K562 (cell line): ENCODE results near the gene GALNT7. TPM values are rescaled to one million over a fixed set of nuclear protein-coding genes. Genes with fewer than 3 reads are reported as not detected.
A peak's percentile ranks its signal among the peaks of the same experiment; 100 is the strongest.

Source experiments
- CBX8 ChIP-seq: fragments of 200-600 bp; sonication (generic); IDR thresholded peaks from 2 replicates; pipeline ENCODE4 v1.6.1; 2012; ENCODE audit warnings: borderline replicate concordance, mixed run types, low read depth, mild to moderate bottlenecking, moderate library complexity, mixed read lengths, low read length, control low read depth, inconsistent platforms; ENCODE audit not compliant: poor library complexity, severe bottlenecking; ENCODE audit errors: extremely low read depth
- CCNT2 ChIP-seq: IDR thresholded peaks from 2 replicates; pipeline ENCODE4 v1.6.1; 2011; ENCODE audit warnings: borderline replicate concordance, low read depth, mild to moderate bottlenecking, moderate library complexity, mixed read lengths, low read length; ENCODE audit not compliant: insufficient read length; ENCODE audit errors: extremely low read depth
- CLOCK ChIP-seq: fragments of 250-450 bp; sonication (Bioruptor Pico); IDR thresholded peaks from 2 replicates; pipeline ENCODE4 v1.4.0; 2020; ENCODE audit warnings: mild to moderate bottlenecking, moderate library complexity, borderline replicate concordance
- IRF2 ChIP-seq: sonication (generic); formaldehyde crosslinking; IDR thresholded peaks from 2 replicates; pipeline ENCODE4 v1.8.1; 2022; ENCODE audit warnings: mild to moderate bottlenecking, missing genetic modification reagents
- IRF9 ChIP-seq: fragments of 450-650 bp; IDR thresholded peaks from 2 replicates; pipeline ENCODE4 v1.6.1; 2016; ENCODE audit warnings: missing biosample characterization, missing genetic modification characterization
- KHSRP ChIP-seq: fragments of 450-650 bp; IDR thresholded peaks from 2 replicates; pipeline ENCODE4 v1.6.1; 2017
- KLF6 ChIP-seq: fragments of 250-450 bp; sonication (Bioruptor Pico); IDR thresholded peaks from 2 replicates; pipeline ENCODE4 v1.4.0; 2020; ENCODE audit warnings: mild to moderate bottlenecking, moderate library complexity, borderline replicate concordance
- RBFOX2 ChIP-seq: fragments of 200-400 bp; formaldehyde crosslinking; IDR thresholded peaks from 2 replicates; pipeline ENCODE4 v1.6.1; 2017; ENCODE audit warnings: low read depth, mild to moderate bottlenecking, low read length, moderate library complexity
- SIN3A ChIP-seq, 2 experiments: fragments of 150-350 bp in 1 of 2; IDR thresholded peaks; 2 replicates each; pipeline ENCODE4 v1.6.1; 2011 to 2016; ENCODE audit warnings: borderline replicate concordance in 2 of 2, low read depth in 2 of 2, low read length in 2 of 2, mild to moderate bottlenecking in 2 of 2, moderate library complexity in 2 of 2; ENCODE audit not compliant: control insufficient read depth in 1 of 2
- SMARCC2 ChIP-seq: fragments of 450-650 bp; IDR thresholded peaks from 2 replicates; pipeline ENCODE4 v1.6.1; 2017; ENCODE audit warnings: antibody characterized with exemption, moderate library complexity, mild to moderate bottlenecking, low read depth
- TBL1XR1 ChIP-seq, 2 experiments: IDR thresholded peaks; 2 replicates each; pipeline ENCODE4 v1.6.1; 2012; ENCODE audit warnings: improper control_type of control experiment in 2 of 2, low read length in 2 of 2, mild to moderate bottlenecking in 1 of 2
- ZBTB11 ChIP-seq, 3 experiments: fragments of 200-800 bp in 1 of 3; fragments of 250-450 bp in 1 of 3; fragments of 450-650 bp in 1 of 3; sonication (Bioruptor Pico) in 1 of 3; sonication (Bioruptor generic) in 1 of 3; formaldehyde crosslinking in 1 of 3; IDR thresholded peaks; 2 replicates each; pipeline versions ENCODE4 v1.6.1 to v1.8.0; 2016 to 2022; ENCODE audit warnings: mild to moderate bottlenecking in 2 of 3, missing genetic modification characterization in 2 of 3, missing compliant biosample characterization in 1 of 3, moderate library complexity in 1 of 3
- ZKSCAN3 ChIP-seq: fragments of 250-450 bp; sonication (Bioruptor Pico); IDR thresholded peaks from 2 replicates; pipeline ENCODE4 v1.4.0; 2020
- ZNF551 ChIP-seq: fragments of 250-450 bp; sonication (Bioruptor Pico); IDR thresholded peaks from 2 replicates; pipeline ENCODE4 v1.5.0; 2021; ENCODE audit warnings: mild to moderate bottlenecking, moderate library complexity
- ZNF644 ChIP-seq: fragments of 200-800 bp; sonication (Bioruptor generic); IDR thresholded peaks from 2 replicates; pipeline ENCODE4 v1.6.1; 2016; ENCODE audit warnings: low read depth, missing genetic modification characterization, missing compliant biosample characterization
- ZNF780A ChIP-seq: fragments of 250-450 bp; sonication (Bioruptor Pico); IDR thresholded peaks from 2 replicates; pipeline ENCODE4 v1.5.0; 2021; ENCODE audit warnings: mild to moderate bottlenecking
- ZNF830 ChIP-seq: fragments of 250-450 bp; sonication (Bioruptor Pico); IDR thresholded peaks from 2 replicates; pipeline ENCODE4 v1.5.0; 2021; ENCODE audit warnings: mild to moderate bottlenecking
- polyA plus RNA-seq, 8 experiments: library from polyadenylated mRNA; depleted of rRNA in 4 of 8; stranded (reverse) in 5 of 8; unstranded in 3 of 8; fragments of >200 nt; fragmentation: Nextera tagmentation in 2 of 8; fragmentation: Illumina TruSeq in 1 of 8; extraction: Ambion mirVana in 2 of 8; extraction: Trizol in 1 of 8; gene quantifications; 2 replicates each; pipeline versions ENCODE4 v1.2.1 to v1.2.3, GENCODE V29; 2011 to 2014; ENCODE audit warnings: inconsistent platforms in 1 of 8, missing spikeins in 1 of 8
- total RNA-seq, 7 experiments: library from RNA; depleted of rRNA in 6 of 7; stranded (reverse); fragments of >200 nt in 6 of 7; fragmentation: Illumina TruSeq in 2 of 7; extraction: Trizol in 2 of 7; gene quantifications; 2 replicates each; pipeline versions ENCODE4 v1.2.1 to v1.2.3, GENCODE V29; 2011 to 2021; ENCODE audit warnings: low replicate concordance in 1 of 7
- TF ChIP-seq, protein P1 (sequence below): sonication (generic); formaldehyde crosslinking; IDR thresholded peaks from 2 replicates; pipeline ENCODE4 v1.8.0; 2022; ENCODE audit warnings: mild to moderate bottlenecking, missing genetic modification reagents

GALNT7 gene
- total and polyA plus RNA-seq, 9 of the 15 experiments (the other 6 are each of a cell fraction or from before 2014, with no cell fraction given) = 16.7 to 38.7 (median 31.1) TPM

GRCh38 chr4:173334085-173334890 is 165.7 kb downstream of the GALNT7 start, which contains the start of gene HMGB2 (continued):
- TF ChIP-seq, protein P1, sequence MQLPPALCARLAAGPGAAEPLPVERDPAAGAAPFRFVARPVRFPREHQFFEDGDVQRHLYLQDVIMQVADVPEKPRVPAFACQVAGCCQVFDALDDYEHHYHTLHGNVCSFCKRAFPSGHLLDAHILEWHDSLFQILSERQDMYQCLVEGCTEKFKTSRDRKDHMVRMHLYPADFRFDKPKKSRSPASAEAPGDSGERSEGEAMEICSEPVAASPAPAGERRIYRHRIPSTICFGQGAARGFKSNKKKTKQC = peak; percentile 92
- TF ChIP-seq RBFOX2 (peak; percentile 97), ZBTB11 (CRISPR knock-in tag; IDR thresholded peaks at IDR 0.05) (peak in 1 of 3 experiments; percentile 15; a peak in 1 of 6 replicates), IRF9 (tag) (no peak; the same call in 1 of the 2 replicates), ZNF830 (peak; percentile 89), CBX8 (no peak), ZKSCAN3 (CRISPR knock-in tag) (no peak), ZNF551 (CRISPR knock-in tag) (no peak), KHSRP (no peak), KLF6 (CRISPR knock-in tag) (no peak), TBL1XR1 (IDR thresholded peaks at IDR 0.05; ENCODE audit: low read length in 2 of 2) (peak in 1 of 2 experiments; percentile 78; a peak in 1 of 4 replicates), CLOCK (no peak), SIN3A (IDR thresholded peaks at IDR 0.05; ENCODE audit: borderline replicate concordance in 2 of 2, control insufficient read depth in 1 of 2, low read depth in 2 of 2, low read length in 2 of 2) (peak; percentile 20 to 62; a peak in 2 of 4 replicates), CCNT2 (peak; percentile 21), IRF2 (no peak), ZNF780A (no peak), SMARCC2 (no peak), ZNF644 (tag) (no peak)
